T47D (cell line): ENCODE results near the gene FKBP15.
"Not testable (repeated sequence)": the region's sequence is repeated elsewhere in the genome, so short reads cannot be mapped to it uniquely, and the experiment has no call there.

ENCODE experiments used
- DNase-seq, 2 experiments: peaks; one replicate each; pipeline versions ENCODE4 v3.0.0 to v3.0.0-alpha.2; 2011 to 2012; ENCODE audit warnings: low read depth in 1 of 2, low spot score in 1 of 2
- JUND ChIP-seq: IDR thresholded peaks from 2 replicates; pipeline ENCODE4 v1.6.1; 2012; ENCODE audit warnings: low read depth
- in situ Hi-C: cut with HindIII; loops from 2 replicates; pipeline ENCODE4 v1.10.0; 2016; ENCODE audit warnings: low sequenced_read_pairs, low pct_unique_long_range_greater_than_20kb

Gene FKBP15

GRCh38 chr9:113246928-113247327, 25.9 kb upstream of the FKBP15 start:
- no peak for TF ChIP-seq JUND
- in situ Hi-C loops: no loop called here
- DNase-seq: no peak

- in situ Hi-C loops: no loop called here
- TF ChIP-seq JUND: no peak
Measured at GRCh38 chr9:113245894-113246293, 24.8 kb upstream of the FKBP15 start.

GRCh38 chr9:113244556-113244955, 23.5 kb upstream of the FKBP15 start:
- in situ Hi-C loops: no loop called here
- TF ChIP-seq JUND: no peak
- DNase-seq: no peak

More at GRCh38 chr9:113245894-113246293, 24.8 kb upstream of the FKBP15 start:
- no peak for DNase-seq

- peak in 1 of 2 experiments; percentile 69 for DNase-seq
- TF ChIP-seq JUND: no peak
- in situ Hi-C loops: no loop called here
Measured at GRCh38 chr9:113241161-113241560, 20.1 kb upstream of the FKBP15 start.

- no peak for TF ChIP-seq JUND
- DNase-seq: no peak
- in situ Hi-C loops: no loop called here
Measured at GRCh38 chr9:113238859-113239232, 17.8 kb upstream of the FKBP15 start.

GRCh38 chr9:113238202-113238858, 17.3 kb upstream of the FKBP15 start:
- DNase-seq: no peak
- in situ Hi-C loops: no loop called here

GRCh38 chr9:113237026-113237425, 15.9 kb upstream of the FKBP15 start:
- no peak for DNase-seq
- in situ Hi-C loops: no loop called here
- TF ChIP-seq JUND: no peak

More at GRCh38 chr9:113238202-113238858, 17.3 kb upstream of the FKBP15 start:
- TF ChIP-seq JUND: no peak

GRCh38 chr9:113235701-113236255, 14.7 kb upstream of the FKBP15 start:
- DNase-seq, in situ Hi-C loops: not testable (repeated sequence)

- in situ Hi-C loops: no loop called here
- TF ChIP-seq JUND: no peak
Measured at GRCh38 chr9:113231701-113232100, 10.6 kb upstream of the FKBP15 start.

GRCh38 chr9:113228130-113228665, 7.1 kb upstream of the FKBP15 start:
- no peak for TF ChIP-seq JUND
- DNase-seq: no peak
- in situ Hi-C loops: no loop called here

More at GRCh38 chr9:113231701-113232100, 10.6 kb upstream of the FKBP15 start:
- no peak for DNase-seq

GRCh38 chr9:113227436-113227835, 6.4 kb upstream of the FKBP15 start:
- no peak for TF ChIP-seq JUND
- in situ Hi-C loops: no loop called here

GRCh38 chr9:113223963-113224362, 2.9 kb upstream of the FKBP15 start:
- in situ Hi-C loops: no loop called here
- DNase-seq: no peak
- no peak for TF ChIP-seq JUND

More at GRCh38 chr9:113227436-113227835, 6.4 kb upstream of the FKBP15 start:
- no peak for DNase-seq

- DNase-seq: peak in 1 of 2 experiments; percentile 41
- in situ Hi-C loops: no loop called here
- no peak for TF ChIP-seq JUND
Measured at GRCh38 chr9:113222482-113222841, 1.4 kb upstream of the FKBP15 start.
